ENCODE data around the gene NUMBL.

NUMBL gene

GRCh38 chr19:40616178-40616577 is 74.3 kb downstream of the NUMBL start:
- TF ChIP-seq CTCF (conservative IDR thresholded peaks at IDR 0.05; ENCODE audit: low read depth, low read length), result no peak
- no peak overlapping the region for H3K4me3 ChIP-seq (ENCODE audit: low read length)
- no peak for DNase-seq (ENCODE audit: low read depth)
